Heart left ventricle (tissue), 16 donors: ENCODE data around the gene ASTE1. TPM values are rescaled to one million over a fixed set of nuclear protein-coding genes. Genes with fewer than 3 reads are reported as not detected.

Source experiments
- ATAC-seq, 4 donors: fragments of 200-7000 bp; cut with Tn5 transposase; one replicate each; pipeline ENCODE4 v1.9.1; 2020 to 2022; ENCODE audit warnings: moderate library complexity in 4 of 4, mild to moderate bottlenecking in 3 of 4, moderate number of reproducible peaks in 1 of 4
- DNase-seq, 5 donors: peaks; one replicate each; pipeline ENCODE4 v3.0.0-alpha.2; 2020
- H3K27ac ChIP-seq, 12 donors: fragments of 200-600 bp; sonication (generic) in 4 of 12; one replicate each; pipeline versions ENCODE4 v1.5.0 to v1.8.0; 2016 to 2022; ENCODE audit warnings: mild to moderate bottlenecking in 2 of 12
- H3K27me3 ChIP-seq, 9 donors: fragments of 200-600 bp; sonication (generic) in 2 of 9; one replicate each; pipeline versions ENCODE4 v1.5.1 to v1.8.0; 2016 to 2022; ENCODE audit warnings: mild to moderate bottlenecking in 3 of 9
- H3K36me3 ChIP-seq, 9 donors: fragments of 200-600 bp; sonication (generic) in 2 of 9; one replicate each; pipeline versions ENCODE4 v1.5.0 to v1.8.0; 2018 to 2022; ENCODE audit warnings: mild to moderate bottlenecking in 2 of 9
- H3K4me1 ChIP-seq, 12 donors: fragments of 200-600 bp; sonication (generic) in 4 of 12; one replicate each; pipeline versions ENCODE4 v1.5.0 to v1.8.0; 2016 to 2022; ENCODE audit warnings: mild to moderate bottlenecking in 3 of 12
- H3K4me3 ChIP-seq, 12 donors: fragments of 200-600 bp; sonication (generic) in 4 of 12; one replicate each; pipeline versions ENCODE4 v1.5.0 to v1.8.0; 2017 to 2022; ENCODE audit warnings: mild to moderate bottlenecking in 9 of 12, moderate library complexity in 4 of 12
- H3K9me3 ChIP-seq, 12 donors: fragments of 200-600 bp; sonication (generic) in 4 of 12; one replicate each; pipeline versions ENCODE4 v1.5.0 to v1.8.0; 2016 to 2022; ENCODE audit warnings: mild to moderate bottlenecking in 1 of 12
- POLR2A ChIP-seq, 2 donors: fragments of 450-650 bp; IDR thresholded peaks; one replicate each; pipeline ENCODE4 v1.6.1; 2017; ENCODE audit warnings: antibody characterized with exemption in 2 of 2, mild to moderate bottlenecking in 2 of 2, moderate library complexity in 2 of 2
- WGBS, 4 donors: extraction: QIAGEN DNeasy Blood & Tissue Kit in 2 of 4; methylation state at CpG; one replicate each; pipeline versions ENCODE4 v1.1.5 to v1.1.7; 2013 to 2018; 5-methylcytosine and 5-hydroxymethylcytosine counted together
- intact Hi-C, 10 donors: fragments of 100-400 bp; cut with DNase I; formaldehyde crosslinking; loops; one replicate each; pipeline versions ENCODE4 v1.11.1 to v1.14.2; 2022
- polyA plus RNA-seq, 2 donors: library from polyadenylated mRNA; stranded (reverse); fragments of 200-250 nt; gene quantifications; one replicate each; pipeline ENCODE4 v1.2.3, GENCODE V29; 2013
- total RNA-seq, 9 donors: library from RNA; depleted of rRNA in 2 of 9; stranded (reverse); fragments of >200 nt in 2 of 9; fragmentation: NEBNext Ultra II Directional in 3 of 9; extraction: Animal tissue kit (Norgen Biotek cat#: 25700) in 3 of 9; gene quantifications; one replicate each; pipeline versions ENCODE4 v1.1.0 to v1.2.4, GENCODE V29; 2016 to 2023
- TF ChIP-seq, protein P1 (sequence below), 12 donors: fragments of 200-600 bp; sonication (generic) in 4 of 12; IDR thresholded peaks; one replicate each; pipeline versions ENCODE4 v1.5.0 to v1.8.0; 2018 to 2022; ENCODE audit warnings: antibody characterized with exemption in 12 of 12, mild to moderate bottlenecking in 5 of 12
- donor health status: ischemic (EF 13 %, LVEDD 7.1; RV severe dilation, severe dysfunction).
- donor health status: healthy with polysubstance abuse.
- donor health status: DM: no; HTN: yes; CAD: no.
- donor health status: DM: no; HTN: no; CAD: no.
- donor health status: ischemic (EF 25% LVEDD 6.9; RV normal size, moderate dysfunction).
- donor health status: ischemic (EF 25% LVEDD 5.7; RV mildly dilated, moderate dysfunction).
- donor health status: healthy.
- donor health status: DM: yes; HTN: yes; CAD: no.
- donor health status: ischemic (EF 35%, LVEDD 5.7; RV mildly dilated, moderate dysfunction).
- donor health status: nonischemic (EF 11% LVEDD 7.7; RV severe dilation, severe dysfunction).
- donor health status: DM: yes; HTN: yes; CAD: no.
- donor health status: PGD.
- donor health status: ischemic (EF 29% LVEDD 5.4; RV normal size, mild dysfunction).
- donor health status: nonischemic (EF 23%, LVEDD 6.1; RV moderate dilation, normal function).

Gene ASTE1
- total and polyA plus RNA-seq, 11 donors, result 1.4 to 5.7 (median 3.1) TPM

DNA sequence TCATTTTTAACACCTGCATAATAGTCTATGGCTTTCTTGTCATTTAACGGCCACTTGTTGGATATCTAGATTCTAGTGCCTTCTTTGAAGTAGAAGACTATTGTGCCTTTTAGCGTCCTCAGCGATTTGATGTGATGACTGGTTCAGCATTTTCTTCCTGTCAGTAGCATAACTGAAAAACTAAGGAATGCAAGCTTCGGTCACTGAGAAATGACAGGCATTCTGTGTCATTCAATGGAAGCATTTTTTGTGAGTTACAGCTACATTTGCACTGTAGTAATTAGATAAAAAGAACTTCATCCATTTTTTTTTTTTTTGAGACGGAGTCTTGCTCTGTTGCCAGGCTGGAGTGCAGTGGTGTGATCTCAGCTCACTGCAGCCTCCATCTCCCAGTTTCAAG lies 10.4 kb upstream of the ASTE1 start:
- WGBS, 4 donors, result 82 to 86% (median 83%) methylated on average over 5 of the region's 5 CpGs
- ATAC-seq (no peak), DNase-seq (no peak)
- peaks cover 0 to 2% (median 0%) of the 10 kb centered on the region in 9 donors for H3K36me3 ChIP-seq
- no peaks in the 10 kb centered on the region for H3K27me3 ChIP-seq
- intact Hi-C loops, result loop anchor here in 2 of 10 donors (10.0 kb wide), 3 partner anchors 348 to 1138 kb away; partner anchors contain the start of genes MRPL3 (in 1 of the 2) and NUDT16 (in 1 of the 2)
- H3K27ac ChIP-seq, result no peak overlapping the region
- TF ChIP-seq, protein P1, sequence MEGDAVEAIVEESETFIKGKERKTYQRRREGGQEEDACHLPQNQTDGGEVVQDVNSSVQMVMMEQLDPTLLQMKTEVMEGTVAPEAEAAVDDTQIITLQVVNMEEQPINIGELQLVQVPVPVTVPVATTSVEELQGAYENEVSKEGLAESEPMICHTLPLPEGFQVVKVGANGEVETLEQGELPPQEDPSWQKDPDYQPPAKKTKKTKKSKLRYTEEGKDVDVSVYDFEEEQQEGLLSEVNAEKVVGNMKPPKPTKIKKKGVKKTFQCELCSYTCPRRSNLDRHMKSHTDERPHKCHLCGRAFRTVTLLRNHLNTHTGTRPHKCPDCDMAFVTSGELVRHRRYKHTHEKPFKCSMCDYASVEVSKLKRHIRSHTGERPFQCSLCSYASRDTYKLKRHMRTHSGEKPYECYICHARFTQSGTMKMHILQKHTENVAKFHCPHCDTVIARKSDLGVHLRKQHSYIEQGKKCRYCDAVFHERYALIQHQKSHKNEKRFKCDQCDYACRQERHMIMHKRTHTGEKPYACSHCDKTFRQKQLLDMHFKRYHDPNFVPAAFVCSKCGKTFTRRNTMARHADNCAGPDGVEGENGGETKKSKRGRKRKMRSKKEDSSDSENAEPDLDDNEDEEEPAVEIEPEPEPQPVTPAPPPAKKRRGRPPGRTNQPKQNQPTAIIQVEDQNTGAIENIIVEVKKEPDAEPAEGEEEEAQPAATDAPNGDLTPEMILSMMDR (IDR thresholded peaks at IDR 0.05), result no peak
- TF ChIP-seq POLR2A (IDR thresholded peaks at IDR 0.05), result no peak
- no peaks in the 10 kb centered on the region for H3K9me3 ChIP-seq
- H3K4me3 ChIP-seq, result no peak overlapping the region
- no peaks in the 10 kb centered on the region for H3K4me1 ChIP-seq

DNA sequence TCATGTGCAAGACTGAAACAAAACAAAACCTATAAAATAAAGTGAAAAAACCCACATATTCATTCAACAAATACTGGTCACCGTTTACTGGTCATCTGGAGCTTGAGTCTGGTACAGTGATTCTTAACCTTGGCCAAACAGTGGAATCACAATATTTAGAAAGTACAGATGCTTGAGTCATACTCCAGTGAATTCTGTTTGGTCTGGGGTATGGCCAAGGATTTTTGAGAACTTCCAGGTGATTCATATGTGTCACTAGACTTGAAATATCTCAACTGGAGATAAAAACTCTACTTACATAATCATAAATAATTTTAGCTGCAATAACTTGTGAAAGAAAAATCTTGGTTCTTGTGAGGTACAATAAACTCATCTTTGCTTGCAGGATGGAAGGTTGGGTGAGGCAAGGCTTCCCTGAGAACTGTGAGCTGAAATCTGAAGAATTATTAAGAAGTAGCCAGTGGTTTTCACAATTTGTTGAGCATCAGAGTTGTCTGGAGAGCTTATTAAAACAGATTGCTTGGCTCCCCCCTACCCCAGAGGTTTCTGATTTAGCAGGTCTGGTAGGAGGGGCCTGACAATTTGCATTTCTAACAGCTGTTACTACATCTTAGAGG lies 9.7 kb upstream of the ASTE1 start:
- WGBS, 4 donors, result 38 to 88% (median 79%) methylated on average over 1 of the region's 1 CpG
- Histone ChIP-seq H3K9me3 (no peaks in the 10 kb centered on the region), H3K4me3 (no peak overlapping the region), H3K36me3 (peaks cover 0 to 2% (median 0%) of the 10 kb centered on the region in 9 donors), H3K27me3 (no peaks in the 10 kb centered on the region), H3K27ac (no peak overlapping the region), H3K4me1 (no peaks in the 10 kb centered on the region)
- ATAC-seq, result peak in 2 of 4 donors; percentile 57 to 66
- no peak for TF ChIP-seq POLR2A (IDR thresholded peaks at IDR 0.05)
- TF ChIP-seq, protein P1 (IDR thresholded peaks at IDR 0.05), result no peak
- no peak for DNase-seq
- intact Hi-C loops, result loop anchor here in 2 of 10 donors (10.0 kb wide), 3 partner anchors 348 to 1138 kb away; partner anchors contain the start of genes MRPL3 (in 1 of the 2) and NUDT16 (in 1 of the 2)

DNA sequence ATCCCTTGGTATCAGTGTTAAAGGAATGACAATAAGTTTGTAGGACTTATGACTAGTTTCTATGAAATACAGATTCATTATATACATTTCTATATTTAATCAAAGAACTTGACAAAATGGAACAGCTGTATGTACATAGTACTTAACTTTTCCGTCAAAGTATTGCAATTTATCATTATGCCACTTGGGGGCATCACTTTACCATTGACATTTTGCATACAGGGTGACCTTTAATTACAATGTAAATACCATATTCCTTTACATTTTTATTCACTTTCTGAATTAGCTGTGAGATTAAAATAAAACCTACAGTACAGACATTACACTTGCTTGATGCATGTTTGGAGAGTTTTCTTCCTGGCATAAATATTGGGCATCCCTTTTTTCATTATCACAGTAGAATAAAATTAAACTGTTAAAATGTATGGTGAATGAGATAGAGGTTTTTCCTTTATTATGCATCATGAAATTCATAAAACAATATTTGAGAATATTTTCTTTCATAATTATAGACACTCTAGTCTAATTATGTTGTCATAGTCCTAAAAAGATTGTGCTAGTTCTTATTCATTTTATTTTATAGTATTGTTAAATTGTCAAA lies 7.0 kb upstream of the ASTE1 start:
- Histone ChIP-seq H3K4me3 (no peak overlapping the region), H3K36me3 (peaks cover 0 to 12% (median 0%) of the 10 kb centered on the region in 9 donors), H3K27me3 (no peaks in the 10 kb centered on the region), H3K27ac (no peak overlapping the region), H3K4me1 (no peaks in the 10 kb centered on the region), H3K9me3 (no peaks in the 10 kb centered on the region)
- TF ChIP-seq POLR2A (IDR thresholded peaks at IDR 0.05), result no peak
- TF ChIP-seq, protein P1 (IDR thresholded peaks at IDR 0.05), result peak; percentile 49 to 73 (median 62)
- DNase-seq (no peak), ATAC-seq (no peak)
- 24 to 30% (median 26%) methylated on average over 1 of the region's 1 CpG for WGBS, 4 donors
- intact Hi-C loops, result loop anchor here in 2 of 10 donors (10.0 kb wide), 3 partner anchors 351 to 1141 kb away; partner anchors contain the start of genes MRPL3 (in 1 of the 2) and NUDT16 (in 1 of the 2)

DNA sequence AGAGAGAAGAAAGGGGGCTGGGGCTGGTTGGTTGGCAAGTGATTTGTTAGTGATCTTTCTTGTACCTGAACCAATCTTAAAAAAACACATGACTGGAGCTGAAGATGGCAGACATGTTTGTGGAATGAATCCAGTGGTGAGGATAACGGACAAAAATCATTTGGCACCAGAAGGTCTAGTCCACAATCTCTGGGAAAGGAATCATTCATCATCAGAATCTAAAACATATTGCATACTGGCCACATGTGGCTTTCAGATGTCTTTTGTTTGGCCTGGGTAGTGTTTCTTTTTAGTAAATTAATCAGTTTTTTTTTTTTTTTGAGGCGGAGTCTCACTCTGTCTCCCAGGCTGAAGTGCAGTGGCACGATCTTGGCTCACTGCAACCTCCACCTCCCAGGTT lies 5.0 kb upstream of the ASTE1 start:
- peaks cover 0 to 8% (median 2%) of the 10 kb centered on the region in 12 donors for H3K4me1 ChIP-seq
- ATAC-seq (no peak), DNase-seq (no peak)
- no peak overlapping the region for H3K27ac ChIP-seq
- WGBS, 4 donors, result 61 to 92% (median 79%) methylated on average over 3 of the region's 3 CpGs
- peaks cover 0 to 12% (median 0%) of the 10 kb centered on the region in 9 donors for H3K36me3 ChIP-seq
- intact Hi-C loops, result loop anchor here in 2 of 10 donors (10.0 kb wide), 3 partner anchors 353 to 1143 kb away; partner anchors contain the start of genes MRPL3 (in 1 of the 2) and NUDT16 (in 1 of the 2)
- H3K4me3 ChIP-seq, result no peak overlapping the region
- H3K27me3 ChIP-seq, result no peaks in the 10 kb centered on the region
- TF ChIP-seq POLR2A (IDR thresholded peaks at IDR 0.05), result no peak
- TF ChIP-seq, protein P1 (IDR thresholded peaks at IDR 0.05), result no peak
- no peaks in the 10 kb centered on the region for H3K9me3 ChIP-seq
